ENCODE data around the gene SCAF11. TPM values are rescaled to one million over a fixed set of nuclear protein-coding genes. Genes with fewer than 3 reads are reported as not detected.

SCAF11 gene
- total and polyA plus RNA-seq, 10 of the 15 experiments (the other 5 are each of a cell fraction or from before 2014, with no cell fraction given): 42.0 to 153 (median 100) TPM

DNA sequence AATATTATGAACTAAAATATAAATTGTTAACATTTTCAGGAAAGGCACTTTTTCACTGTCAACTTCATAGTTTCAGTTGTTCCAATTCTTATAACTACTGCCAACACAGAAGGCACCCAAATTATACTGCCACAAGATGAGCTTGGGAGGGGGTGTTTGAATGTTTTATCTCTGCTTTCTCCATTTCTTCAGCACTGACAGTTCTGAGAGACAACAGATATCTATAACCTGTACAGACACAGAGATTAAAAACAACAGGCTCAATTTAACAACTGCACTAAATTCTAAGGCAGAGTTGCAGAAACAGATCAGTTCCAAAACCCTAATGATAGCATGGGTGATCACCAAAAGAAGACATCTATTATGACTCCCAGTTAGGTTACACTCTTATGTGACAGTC lies 12.8 kb downstream of the SCAF11 start (continued):
- TF ChIP-seq, protein P1, sequence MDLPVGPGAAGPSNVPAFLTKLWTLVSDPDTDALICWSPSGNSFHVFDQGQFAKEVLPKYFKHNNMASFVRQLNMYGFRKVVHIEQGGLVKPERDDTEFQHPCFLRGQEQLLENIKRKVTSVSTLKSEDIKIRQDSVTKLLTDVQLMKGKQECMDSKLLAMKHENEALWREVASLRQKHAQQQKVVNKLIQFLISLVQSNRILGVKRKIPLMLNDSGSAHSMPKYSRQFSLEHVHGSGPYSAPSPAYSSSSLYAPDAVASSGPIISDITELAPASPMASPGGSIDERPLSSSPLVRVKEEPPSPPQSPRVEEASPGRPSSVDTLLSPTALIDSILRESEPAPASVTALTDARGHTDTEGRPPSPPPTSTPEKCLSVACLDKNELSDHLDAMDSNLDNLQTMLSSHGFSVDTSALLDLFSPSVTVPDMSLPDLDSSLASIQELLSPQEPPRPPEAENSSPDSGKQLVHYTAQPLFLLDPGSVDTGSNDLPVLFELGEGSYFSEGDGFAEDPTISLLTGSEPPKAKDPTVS (IDR thresholded peaks at IDR 0.05; ENCODE audit: low read depth, low read length): no peak
- TF ChIP-seq CREB1 (IDR thresholded peaks at IDR 0.05; ENCODE audit: low read depth) (no peak), FOXM1 (IDR thresholded peaks at IDR 0.05; ENCODE audit: low read depth, low read length) (no peak)
- TF ChIP-seq, protein P2, sequence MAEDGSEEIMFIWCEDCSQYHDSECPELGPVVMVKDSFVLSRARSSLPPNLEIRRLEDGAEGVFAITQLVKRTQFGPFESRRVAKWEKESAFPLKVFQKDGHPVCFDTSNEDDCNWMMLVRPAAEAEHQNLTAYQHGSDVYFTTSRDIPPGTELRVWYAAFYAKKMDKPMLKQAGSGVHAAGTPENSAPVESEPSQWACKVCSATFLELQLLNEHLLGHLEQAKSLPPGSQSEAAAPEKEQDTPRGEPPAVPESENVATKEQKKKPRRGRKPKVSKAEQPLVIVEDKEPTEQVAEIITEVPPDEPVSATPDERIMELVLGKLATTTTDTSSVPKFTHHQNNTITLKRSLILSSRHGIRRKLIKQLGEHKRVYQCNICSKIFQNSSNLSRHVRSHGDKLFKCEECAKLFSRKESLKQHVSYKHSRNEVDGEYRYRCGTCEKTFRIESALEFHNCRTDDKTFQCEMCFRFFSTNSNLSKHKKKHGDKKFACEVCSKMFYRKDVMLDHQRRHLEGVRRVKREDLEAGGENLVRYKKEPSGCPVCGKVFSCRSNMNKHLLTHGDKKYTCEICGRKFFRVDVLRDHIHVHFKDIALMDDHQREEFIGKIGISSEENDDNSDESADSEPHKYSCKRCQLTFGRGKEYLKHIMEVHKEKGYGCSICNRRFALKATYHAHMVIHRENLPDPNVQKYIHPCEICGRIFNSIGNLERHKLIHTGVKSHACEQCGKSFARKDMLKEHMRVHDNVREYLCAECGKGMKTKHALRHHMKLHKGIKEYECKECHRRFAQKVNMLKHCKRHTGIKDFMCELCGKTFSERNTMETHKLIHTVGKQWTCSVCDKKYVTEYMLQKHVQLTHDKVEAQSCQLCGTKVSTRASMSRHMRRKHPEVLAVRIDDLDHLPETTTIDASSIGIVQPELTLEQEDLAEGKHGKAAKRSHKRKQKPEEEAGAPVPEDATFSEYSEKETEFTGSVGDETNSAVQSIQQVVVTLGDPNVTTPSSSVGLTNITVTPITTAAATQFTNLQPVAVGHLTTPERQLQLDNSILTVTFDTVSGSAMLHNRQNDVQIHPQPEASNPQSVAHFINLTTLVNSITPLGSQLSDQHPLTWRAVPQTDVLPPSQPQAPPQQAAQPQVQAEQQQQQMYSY (CRISPR knock-in tag; IDR thresholded peaks at IDR 0.05): no peak

DNA sequence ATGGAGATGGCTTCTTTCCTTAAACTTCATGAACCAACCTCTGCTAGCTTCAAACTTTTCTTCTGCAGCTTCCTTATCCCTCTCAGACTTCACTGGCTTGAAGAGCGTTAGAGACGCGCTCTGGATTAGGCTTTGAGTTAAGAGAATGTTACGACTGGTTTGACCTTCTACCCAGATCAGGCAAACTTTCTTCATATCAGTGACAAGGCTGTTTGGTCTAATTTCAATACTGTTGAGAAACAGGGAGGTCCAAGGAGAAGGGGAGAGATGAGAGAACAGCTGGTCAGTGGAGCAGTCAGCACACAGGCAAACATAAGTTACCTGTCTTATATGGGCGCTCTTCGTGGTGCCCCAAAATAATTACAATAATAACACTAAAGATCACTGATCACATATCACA lies 14.9 kb downstream of the SCAF11 start:
- Histone ChIP-seq H3K79me2 (ENCODE audit: control insufficient read depth, insufficient read depth, low read length) (peaks cover 95% of the 10 kb centered on the region), H3K27me3 (replicated peaks in 1 of 2; ENCODE audit: control insufficient read depth in 2 of 2, insufficient read depth in 2 of 2, low read length in 1 of 2) (no peaks in the 10 kb centered on the region), H3K9ac (ENCODE audit: control insufficient read depth, insufficient read depth, low read length) (no peak overlapping the region), H2AFZ (ENCODE audit: control insufficient read depth, low read depth, low read length) (no peak overlapping the region), H3K36me3 (ENCODE audit: control insufficient read depth in 2 of 2, insufficient read depth in 2 of 2, low read length in 1 of 2) (peaks cover 5 to 14% of the 10 kb centered on the region in 2 experiments), H3K4me2 (ENCODE audit: control insufficient read depth, insufficient read depth) (no peak overlapping the region), H3K9me3 (replicated peaks; ENCODE audit: control insufficient read depth, insufficient read depth, low read length) (no peaks in the 10 kb centered on the region; the same call in 2 of the 3 replicates), H3K27ac (ENCODE audit: control insufficient read depth, insufficient read depth) (no peak overlapping the region), H3K4me1 (ENCODE audit: control insufficient read depth, insufficient read depth, low read length) (peaks cover 3% of the 10 kb centered on the region; the same call in 1 of the 2 replicates), H4K20me1 (ENCODE audit: control insufficient read depth, insufficient read depth) (no peaks in the 10 kb centered on the region; the same call in 1 of the 2 replicates), H3K4me3 (no peak overlapping the region)
- no peak for ATAC-seq
- in situ Hi-C loops (cut with MboI): no loop called here
- WGBS (ENCODE audit: insufficient coverage, insufficient replicate concordance, low lambda C conversion rate, missing lambda C conversion rate): 97% methylated on average over 6 of the region's 6 CpGs
- DNase-seq (ENCODE audit: low read depth, low spot score): no peak
- no peak for FAIRE-seq
- TF ChIP-seq BACH1 (IDR thresholded peaks at IDR 0.05; ENCODE audit: borderline replicate concordance): no peak
- TF ChIP-seq WRNIP1 (IDR thresholded peaks at IDR 0.05; ENCODE audit: borderline replicate concordance, low read depth, low read length): no peak
- TF ChIP-seq RAD51 (IDR thresholded peaks at IDR 0.05): no peak
- no peak for TF ChIP-seq ETV6 (conservative IDR thresholded peaks at IDR 0.05 in 1 of 2, IDR thresholded peaks at IDR 0.05 in 1 of 2; ENCODE audit: borderline replicate concordance in 1 of 2, low read depth in 1 of 2)
- no peak for TF ChIP-seq RAD21 (IDR thresholded peaks at IDR 0.05; ENCODE audit: insufficient read depth, low read depth, low read length)
- no peak for TF ChIP-seq ZNF622 (IDR thresholded peaks at IDR 0.05)
- TF ChIP-seq, protein P3, sequence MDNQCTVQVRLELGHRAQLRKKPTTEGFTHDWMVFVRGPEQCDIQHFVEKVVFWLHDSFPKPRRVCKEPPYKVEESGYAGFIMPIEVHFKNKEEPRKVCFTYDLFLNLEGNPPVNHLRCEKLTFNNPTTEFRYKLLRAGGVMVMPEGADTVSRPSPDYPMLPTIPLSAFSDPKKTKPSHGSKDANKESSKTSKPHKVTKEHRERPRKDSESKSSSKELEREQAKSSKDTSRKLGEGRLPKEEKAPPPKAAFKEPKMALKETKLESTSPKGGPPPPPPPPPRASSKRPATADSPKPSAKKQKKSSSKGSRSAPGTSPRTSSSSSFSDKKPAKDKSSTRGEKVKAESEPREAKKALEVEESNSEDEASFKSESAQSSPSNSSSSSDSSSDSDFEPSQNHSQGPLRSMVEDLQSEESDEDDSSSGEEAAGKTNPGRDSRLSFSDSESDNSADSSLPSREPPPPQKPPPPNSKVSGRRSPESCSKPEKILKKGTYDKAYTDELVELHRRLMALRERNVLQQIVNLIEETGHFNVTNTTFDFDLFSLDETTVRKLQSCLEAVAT (IDR thresholded peaks at IDR 0.05): no peak
- TF ChIP-seq GATAD2B (conservative IDR thresholded peaks at IDR 0.05; ENCODE audit: low read depth): no peak
- BruUV-seq (replicated peaks): no TSS peak
- SMC1A ChIA-PET (ENCODE audit: uncharacterized antibody, unreplicated experiment): interaction anchor here (1.1 kb wide), 1 partner anchor 9 kb away, joined by 5 read pairs; no protein-coding TSS in a partner anchor
- POLR2A ChIA-PET: no interaction called here
- RAD21 ChIA-PET (ENCODE audit: unreplicated experiment): interaction anchor here (1.2 kb wide), 1 partner anchor 10 kb away, joined by 3 read pairs; no protein-coding TSS in a partner anchor
- intact Hi-C loops (cut with micrococcal nuclease; ENCODE audit: unreplicated experiment): no loop called here
- CTCF ChIA-PET: interaction anchor here (1.6 kb wide), 1 partner anchor 9 kb away, joined by 3 read pairs; no protein-coding TSS in a partner anchor
